Activated CD4-positive, CD25-positive, alpha-beta regulatory T cell (primary cell): Measurements from ENCODE around the gene PARD3.

Source experiments
- DNase-seq, 4 experiments: peaks; one replicate each; lab custom pipeline; 2025; lab: John Stamatoyannopoulos, UW

The PARD3 gene

GRCh38 chr10:34184397-34184796 is 630.7 kb downstream of the PARD3 start:
- DNase-seq: no peak

- DNase-seq: no peak
These were observed 631.9 kb downstream of the PARD3 start for GRCh38 chr10:34183016-34183796.

DNA sequence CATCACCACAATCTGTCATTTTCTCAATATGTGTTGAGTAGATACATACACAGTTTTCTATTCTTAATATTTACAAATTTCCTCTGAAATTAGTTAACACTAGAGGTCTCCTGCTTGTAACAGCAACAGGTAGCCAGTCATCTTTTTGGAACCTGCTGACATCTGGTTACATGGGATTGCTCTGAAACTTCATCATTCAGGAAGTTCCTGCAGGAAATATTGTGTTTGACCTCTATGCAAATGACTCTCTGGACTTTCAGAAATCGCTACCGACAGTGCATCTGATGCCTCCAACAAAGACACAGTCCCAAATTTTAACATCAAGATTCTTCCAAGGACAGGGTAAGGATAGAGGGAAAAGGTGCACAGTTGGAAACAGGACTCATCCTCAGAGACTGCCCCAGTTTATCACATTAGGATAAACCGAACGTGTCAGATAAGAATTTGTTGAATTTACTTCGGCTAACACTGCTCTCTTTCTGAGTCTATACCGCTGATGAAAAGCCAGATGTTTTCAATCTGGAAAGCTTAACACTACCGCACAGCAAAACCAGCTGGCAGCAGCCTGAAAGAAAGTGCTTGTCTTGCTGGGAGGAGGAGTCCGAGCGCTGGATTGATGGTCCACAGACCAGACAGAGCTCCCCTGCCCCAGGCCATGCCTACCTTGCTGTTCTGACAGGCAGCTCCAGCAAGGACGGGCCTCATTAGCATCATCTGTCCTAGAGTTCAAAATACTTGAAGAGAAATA is 633.4 kb downstream of the PARD3 start:
- DNase-seq: no peak

DNA sequence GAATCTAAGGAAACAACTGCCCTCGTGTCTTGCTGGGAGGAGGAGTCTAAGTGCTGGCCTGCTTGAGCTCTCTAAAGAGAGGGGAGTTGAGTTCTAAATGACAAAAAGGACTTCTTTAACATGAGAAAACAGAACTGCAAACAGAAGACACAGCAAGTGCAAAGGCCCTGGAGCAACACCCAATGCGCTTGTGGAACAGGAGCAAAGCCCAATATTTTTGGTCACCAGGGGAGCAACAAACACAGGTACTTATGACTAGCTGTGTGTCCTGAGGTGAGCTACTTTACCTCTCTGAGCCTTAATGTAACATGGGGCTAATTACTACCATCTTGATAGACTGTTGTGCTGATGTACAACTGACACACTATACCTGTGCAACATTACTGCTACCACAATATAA is 634.3 kb downstream of the PARD3 start:
- DNase-seq: no peak

DNA sequence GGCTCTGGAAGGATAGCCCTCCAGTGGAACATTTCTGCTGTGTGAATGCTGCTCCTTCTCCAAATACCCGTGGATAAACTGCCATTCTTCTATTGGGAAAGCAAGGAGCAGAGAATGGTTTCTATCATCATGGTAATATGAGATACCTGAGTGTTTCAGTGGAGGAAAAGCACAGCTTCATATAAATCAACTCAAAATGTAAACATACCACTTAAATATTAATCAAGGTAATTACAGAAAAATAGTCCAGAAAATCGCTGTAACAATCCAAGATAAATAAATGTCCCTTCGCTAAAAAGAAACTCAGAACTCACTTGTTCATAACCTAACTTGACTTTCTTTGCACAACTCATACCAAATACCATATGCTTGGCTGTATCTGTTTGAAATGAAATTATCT is 635.8 kb downstream of the PARD3 start:
- DNase-seq: no peak

DNA sequence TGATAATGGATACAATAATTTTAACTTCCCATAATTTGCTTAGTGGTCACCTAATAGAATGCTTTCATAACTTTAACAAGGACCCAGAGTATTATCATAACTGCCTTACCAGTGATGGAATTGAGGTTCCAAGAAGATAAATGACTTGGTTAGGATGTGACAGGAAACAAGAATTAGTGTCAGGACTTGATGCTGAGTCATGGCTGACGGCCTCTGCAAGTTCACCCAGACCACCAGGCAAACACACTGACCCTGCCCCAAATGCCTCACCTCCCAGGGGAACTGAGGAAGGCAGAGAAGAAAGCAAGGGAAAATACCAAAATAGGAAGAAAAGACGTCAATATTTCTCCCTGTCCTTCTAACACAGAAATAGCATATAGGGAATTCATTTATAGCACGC is 636.3 kb downstream of the PARD3 start:
- no peak for DNase-seq

DNA sequence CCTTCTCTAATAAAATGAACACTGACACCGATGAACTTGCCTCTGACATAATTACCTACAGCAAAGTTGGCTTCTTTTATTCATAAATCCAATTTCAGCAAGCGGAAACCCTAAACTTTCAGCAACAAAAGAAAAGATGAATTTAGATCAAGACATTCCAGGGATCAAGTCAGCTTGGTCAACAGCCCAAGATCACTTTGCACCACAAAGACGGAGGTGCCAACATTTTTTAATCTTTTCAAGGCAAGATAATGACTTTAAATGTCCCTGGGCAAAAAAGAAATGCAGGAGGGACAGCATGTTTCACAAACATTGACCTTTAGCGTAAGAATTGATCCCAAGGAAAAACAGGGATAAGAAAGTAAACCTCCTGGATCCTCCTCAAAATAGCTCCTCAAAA is 636.9 kb downstream of the PARD3 start:
- DNase-seq: no peak

- DNase-seq: no peak
These were observed 637.7 kb downstream of the PARD3 start for GRCh38 chr10:34177445-34177844.

- DNase-seq: no peak
These were observed 638.7 kb downstream of the PARD3 start for GRCh38 chr10:34176351-34176750.

DNA sequence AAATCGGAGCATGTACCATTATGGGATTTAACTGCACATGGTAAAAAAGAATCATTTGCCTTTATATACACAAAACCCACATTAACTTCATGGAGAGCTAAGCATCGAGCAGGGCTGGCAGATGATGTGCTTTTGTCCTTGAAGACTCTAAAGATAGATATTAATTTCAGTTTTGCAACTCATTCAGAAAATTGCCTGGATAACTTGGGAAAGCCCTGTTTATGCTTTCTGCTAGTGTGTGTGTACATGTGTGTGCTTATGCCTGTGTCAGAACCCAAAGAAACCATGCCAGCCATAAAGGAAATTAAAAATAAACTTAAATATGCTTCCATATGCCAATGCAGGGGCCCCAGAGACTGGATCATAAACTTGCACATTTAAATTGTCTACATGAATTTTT is 640.0 kb downstream of the PARD3 start:
- no peak for DNase-seq

DNA sequence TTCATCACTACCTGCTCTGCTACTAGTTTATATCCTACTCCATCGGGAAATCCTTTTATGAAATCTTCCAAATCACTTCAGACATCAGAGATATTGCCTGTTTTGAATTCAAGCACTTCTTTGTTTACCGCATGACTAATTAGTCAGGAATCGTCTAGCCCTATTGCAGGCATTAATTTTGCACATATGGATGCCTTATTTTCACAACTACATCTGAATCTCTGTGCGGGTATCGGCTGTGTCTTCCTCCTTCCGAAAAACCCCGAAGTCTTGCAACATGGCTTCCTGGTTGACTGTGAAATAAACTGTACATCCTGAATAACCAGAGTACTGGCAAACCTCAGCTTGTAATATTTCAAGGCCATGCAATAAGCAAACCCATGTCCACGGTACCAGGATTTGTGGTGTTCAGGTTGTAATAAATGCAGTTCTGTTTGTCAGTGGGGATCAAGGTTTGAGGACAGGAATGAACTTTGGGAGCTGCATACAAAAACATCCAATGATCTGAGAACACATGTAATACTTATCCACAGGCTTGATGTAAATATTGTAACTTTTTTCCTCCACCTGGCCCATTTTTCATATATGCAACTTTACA is 642.1 kb downstream of the PARD3 start:
- DNase-seq: no peak

DNA sequence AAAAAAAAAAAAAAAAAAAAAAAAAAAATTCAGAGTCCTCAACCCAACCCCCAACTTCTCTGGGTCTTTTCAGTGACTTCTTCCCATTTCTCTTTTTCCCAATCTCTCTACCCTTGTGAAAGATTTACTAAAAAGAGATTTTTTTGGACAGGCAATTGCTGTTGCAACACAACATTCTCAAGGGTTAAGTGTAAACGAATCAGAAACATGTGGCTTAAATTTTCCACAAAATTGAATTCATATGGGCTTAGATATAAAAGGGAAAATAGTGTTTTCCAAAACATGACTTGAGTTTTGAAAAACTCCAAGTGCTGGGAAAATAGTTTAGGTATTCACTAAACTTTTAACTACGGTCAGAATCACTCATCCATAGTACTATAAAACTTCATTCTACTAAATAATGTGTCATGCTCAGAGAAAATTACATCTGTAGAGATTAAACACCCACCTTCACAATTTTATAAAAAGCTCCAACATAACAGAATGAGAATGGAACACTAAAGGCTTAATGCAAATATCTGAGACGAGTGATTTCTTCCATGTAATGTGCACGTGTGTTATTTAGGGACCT is 643.1 kb downstream of the PARD3 start:
- no peak for DNase-seq

GRCh38 chr10:34169677-34170076 is 645.4 kb downstream of the PARD3 start:
- DNase-seq: no peak

DNA sequence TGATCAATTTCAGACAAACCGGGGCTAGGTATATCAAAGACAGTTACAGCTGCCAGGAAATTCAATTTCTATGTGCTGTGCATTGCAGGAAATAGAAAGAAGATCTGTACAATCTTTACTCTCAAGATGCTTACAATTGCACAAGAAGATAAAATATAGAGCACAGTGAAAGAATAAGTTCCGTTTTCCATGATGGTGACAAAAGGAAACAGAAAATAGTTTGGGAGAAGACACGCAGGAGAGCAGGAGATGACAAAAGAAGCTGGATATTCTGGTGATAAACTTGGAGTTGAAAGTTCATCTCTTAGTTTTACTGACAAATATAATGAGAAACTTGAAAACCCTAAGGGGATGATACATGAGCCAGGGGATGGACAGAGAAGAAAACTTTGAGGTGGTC is 646.0 kb downstream of the PARD3 start:
- DNase-seq: no peak

DNA sequence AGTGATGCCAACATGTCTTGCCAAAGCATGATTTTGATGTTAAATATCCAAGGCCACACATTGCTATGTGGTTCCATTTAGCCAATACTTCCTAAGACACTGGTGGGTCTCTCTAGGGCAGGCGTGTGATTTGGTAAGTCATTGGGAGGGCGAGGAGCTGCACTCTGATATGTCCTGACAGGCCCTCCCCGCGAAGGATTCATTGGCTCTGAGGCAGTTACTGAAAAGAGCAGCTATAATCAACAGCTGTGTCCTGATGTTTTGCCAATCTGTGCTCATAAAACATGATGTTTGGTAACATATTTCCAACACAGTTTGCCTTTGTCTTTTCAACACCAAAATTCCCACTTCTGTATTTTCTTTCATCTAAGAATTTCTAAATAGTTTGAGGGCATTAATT is 646.7 kb downstream of the PARD3 start:
- no peak for DNase-seq

GRCh38 chr10:34166823-34167222 is 648.3 kb downstream of the PARD3 start:
- no peak for DNase-seq

GRCh38 chr10:34166354-34166753 is 648.7 kb downstream of the PARD3 start:
- no peak for DNase-seq

- no peak for DNase-seq
These were observed 651.1 kb downstream of the PARD3 start for GRCh38 chr10:34164029-34164428.

- DNase-seq: no peak
These were observed 651.8 kb downstream of the PARD3 start for GRCh38 chr10:34163075-34163905.

- DNase-seq: no peak
These were observed 653.2 kb downstream of the PARD3 start for GRCh38 chr10:34161777-34162370.

- no peak for DNase-seq
These were observed 654.5 kb downstream of the PARD3 start for GRCh38 chr10:34160595-34160994.

DNA sequence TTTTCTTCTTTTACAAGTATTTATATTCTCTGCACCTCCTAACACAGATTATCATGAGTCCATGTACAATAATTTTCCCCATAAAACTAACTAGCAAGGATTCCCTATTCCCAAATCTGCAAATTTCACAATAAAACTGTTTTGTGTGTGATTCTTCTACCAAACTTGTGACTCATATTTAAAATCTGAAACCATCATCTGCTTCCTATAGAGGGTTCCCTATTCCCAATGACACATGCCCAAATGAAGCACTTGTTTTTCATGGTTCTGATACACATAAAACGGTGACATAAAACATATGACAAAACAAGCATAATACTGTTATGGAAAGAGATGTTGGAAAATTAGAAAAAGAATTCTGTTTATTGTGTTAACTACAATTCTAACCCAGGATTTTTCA is 657.6 kb downstream of the PARD3 start:
- DNase-seq: no peak
